ENCODE measurements around the gene CEP131. TPM values are rescaled to one million over a fixed set of nuclear protein-coding genes. Genes with fewer than 3 reads are reported as not detected.

CEP131 gene
- total and polyA plus RNA-seq, 2 of the 8 experiments (the other 6 are each of a cell fraction or from before 2014, with no cell fraction given): 5.9 to 23.2 TPM

DNA sequence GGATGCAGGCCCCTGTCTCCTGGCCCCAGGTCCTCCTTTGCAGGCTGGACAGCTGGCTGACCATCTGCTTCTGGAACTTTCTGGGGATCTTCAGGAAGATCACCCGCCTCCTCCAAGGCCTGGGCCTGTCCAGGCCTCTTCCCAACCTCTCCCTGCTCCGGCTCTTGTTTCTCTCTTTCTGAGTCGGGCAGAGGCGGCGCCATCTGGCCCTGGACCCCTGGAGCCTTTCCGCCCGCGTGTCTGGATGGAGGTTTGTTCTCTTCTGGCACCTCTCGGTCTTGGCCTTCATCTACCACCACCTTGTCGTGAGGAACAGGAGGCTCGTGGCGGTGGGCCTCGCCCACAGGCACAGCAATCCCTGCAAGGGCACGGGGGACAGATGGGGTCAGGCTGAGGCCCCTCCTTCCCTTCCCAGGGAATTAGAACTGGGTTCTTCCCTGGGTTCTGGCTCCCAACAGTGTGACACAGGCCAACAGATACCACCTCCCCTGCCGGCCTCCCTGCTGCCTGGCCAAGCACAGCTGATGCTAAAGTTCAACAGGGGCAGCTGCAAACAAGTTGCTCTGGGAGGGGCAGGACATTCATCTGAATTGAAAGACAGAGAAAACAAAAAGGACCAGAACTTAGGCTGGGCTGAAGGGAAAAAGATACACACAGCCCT lies 29.7 kb upstream of the CEP131 start (continued):
- TF ChIP-seq, protein P1, sequence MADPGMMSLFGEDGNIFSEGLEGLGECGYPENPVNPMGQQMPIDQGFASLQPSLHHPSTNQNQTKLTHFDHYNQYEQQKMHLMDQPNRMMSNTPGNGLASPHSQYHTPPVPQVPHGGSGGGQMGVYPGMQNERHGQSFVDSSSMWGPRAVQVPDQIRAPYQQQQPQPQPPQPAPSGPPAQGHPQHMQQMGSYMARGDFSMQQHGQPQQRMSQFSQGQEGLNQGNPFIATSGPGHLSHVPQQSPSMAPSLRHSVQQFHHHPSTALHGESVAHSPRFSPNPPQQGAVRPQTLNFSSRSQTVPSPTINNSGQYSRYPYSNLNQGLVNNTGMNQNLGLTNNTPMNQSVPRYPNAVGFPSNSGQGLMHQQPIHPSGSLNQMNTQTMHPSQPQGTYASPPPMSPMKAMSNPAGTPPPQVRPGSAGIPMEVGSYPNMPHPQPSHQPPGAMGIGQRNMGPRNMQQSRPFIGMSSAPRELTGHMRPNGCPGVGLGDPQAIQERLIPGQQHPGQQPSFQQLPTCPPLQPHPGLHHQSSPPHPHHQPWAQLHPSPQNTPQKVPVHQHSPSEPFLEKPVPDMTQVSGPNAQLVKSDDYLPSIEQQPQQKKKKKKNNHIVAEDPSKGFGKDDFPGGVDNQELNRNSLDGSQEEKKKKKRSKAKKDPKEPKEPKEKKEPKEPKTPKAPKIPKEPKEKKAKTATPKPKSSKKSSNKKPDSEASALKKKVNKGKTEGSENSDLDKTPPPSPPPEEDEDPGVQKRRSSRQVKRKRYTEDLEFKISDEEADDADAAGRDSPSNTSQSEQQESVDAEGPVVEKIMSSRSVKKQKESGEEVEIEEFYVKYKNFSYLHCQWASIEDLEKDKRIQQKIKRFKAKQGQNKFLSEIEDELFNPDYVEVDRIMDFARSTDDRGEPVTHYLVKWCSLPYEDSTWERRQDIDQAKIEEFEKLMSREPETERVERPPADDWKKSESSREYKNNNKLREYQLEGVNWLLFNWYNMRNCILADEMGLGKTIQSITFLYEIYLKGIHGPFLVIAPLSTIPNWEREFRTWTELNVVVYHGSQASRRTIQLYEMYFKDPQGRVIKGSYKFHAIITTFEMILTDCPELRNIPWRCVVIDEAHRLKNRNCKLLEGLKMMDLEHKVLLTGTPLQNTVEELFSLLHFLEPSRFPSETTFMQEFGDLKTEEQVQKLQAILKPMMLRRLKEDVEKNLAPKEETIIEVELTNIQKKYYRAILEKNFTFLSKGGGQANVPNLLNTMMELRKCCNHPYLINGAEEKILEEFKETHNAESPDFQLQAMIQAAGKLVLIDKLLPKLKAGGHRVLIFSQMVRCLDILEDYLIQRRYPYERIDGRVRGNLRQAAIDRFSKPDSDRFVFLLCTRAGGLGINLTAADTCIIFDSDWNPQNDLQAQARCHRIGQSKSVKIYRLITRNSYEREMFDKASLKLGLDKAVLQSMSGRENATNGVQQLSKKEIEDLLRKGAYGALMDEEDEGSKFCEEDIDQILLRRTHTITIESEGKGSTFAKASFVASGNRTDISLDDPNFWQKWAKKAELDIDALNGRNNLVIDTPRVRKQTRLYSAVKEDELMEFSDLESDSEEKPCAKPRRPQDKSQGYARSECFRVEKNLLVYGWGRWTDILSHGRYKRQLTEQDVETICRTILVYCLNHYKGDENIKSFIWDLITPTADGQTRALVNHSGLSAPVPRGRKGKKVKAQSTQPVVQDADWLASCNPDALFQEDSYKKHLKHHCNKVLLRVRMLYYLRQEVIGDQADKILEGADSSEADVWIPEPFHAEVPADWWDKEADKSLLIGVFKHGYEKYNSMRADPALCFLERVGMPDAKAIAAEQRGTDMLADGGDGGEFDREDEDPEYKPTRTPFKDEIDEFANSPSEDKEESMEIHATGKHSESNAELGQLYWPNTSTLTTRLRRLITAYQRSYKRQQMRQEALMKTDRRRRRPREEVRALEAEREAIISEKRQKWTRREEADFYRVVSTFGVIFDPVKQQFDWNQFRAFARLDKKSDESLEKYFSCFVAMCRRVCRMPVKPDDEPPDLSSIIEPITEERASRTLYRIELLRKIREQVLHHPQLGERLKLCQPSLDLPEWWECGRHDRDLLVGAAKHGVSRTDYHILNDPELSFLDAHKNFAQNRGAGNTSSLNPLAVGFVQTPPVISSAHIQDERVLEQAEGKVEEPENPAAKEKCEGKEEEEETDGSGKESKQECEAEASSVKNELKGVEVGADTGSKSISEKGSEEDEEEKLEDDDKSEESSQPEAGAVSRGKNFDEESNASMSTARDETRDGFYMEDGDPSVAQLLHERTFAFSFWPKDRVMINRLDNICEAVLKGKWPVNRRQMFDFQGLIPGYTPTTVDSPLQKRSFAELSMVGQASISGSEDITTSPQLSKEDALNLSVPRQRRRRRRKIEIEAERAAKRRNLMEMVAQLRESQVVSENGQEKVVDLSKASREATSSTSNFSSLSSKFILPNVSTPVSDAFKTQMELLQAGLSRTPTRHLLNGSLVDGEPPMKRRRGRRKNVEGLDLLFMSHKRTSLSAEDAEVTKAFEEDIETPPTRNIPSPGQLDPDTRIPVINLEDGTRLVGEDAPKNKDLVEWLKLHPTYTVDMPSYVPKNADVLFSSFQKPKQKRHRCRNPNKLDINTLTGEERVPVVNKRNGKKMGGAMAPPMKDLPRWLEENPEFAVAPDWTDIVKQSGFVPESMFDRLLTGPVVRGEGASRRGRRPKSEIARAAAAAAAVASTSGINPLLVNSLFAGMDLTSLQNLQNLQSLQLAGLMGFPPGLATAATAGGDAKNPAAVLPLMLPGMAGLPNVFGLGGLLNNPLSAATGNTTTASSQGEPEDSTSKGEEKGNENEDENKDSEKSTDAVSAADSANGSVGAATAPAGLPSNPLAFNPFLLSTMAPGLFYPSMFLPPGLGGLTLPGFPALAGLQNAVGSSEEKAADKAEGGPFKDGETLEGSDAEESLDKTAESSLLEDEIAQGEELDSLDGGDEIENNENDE (IDR thresholded peaks at IDR 0.05; ENCODE audit: insufficient replicate concordance, low read length): no peak
- TF ChIP-seq, protein P2, sequence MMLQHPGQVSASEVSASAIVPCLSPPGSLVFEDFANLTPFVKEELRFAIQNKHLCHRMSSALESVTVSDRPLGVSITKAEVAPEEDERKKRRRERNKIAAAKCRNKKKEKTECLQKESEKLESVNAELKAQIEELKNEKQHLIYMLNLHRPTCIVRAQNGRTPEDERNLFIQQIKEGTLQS (IDR thresholded peaks at IDR 0.05; ENCODE audit: insufficient read depth, low read depth, low read length): no peak

Measured in H1 (cell line).